Neural progenitor cell (in vitro differentiated cells): ENCODE data around the gene COL25A1. TPM values are rescaled to one million over a fixed set of nuclear protein-coding genes. Genes with fewer than 3 reads are reported as not detected.

Experiments
- DNase-seq: peaks from one replicate; pipeline ENCODE4 v3.0.0-alpha.2; 2016; ENCODE audit warnings: low spot score
- H2AFZ ChIP-seq: fragments of 200-600 bp; sonication (generic); replicated peaks from 2 replicates; pipeline ENCODE4 v1.6.1; 2016; ENCODE audit warnings: antibody characterized with exemption
- H3F3A ChIP-seq: fragments of 200-600 bp; sonication (generic); 2 replicates; pipeline ENCODE4 v1.6.1; 2016; ENCODE audit warnings: antibody characterized with exemption, low read depth
- H3K27ac ChIP-seq: fragments of 200-600 bp; sonication (generic); 2 replicates; pipeline ENCODE4 v1.5.1; 2016; ENCODE audit warnings: mild to moderate bottlenecking
- H3K27me3 ChIP-seq: fragments of 200-600 bp; sonication (generic); 2 replicates; pipeline ENCODE4 v1.6.1; 2016; ENCODE audit warnings: mild to moderate bottlenecking, moderate library complexity
- H3K36me3 ChIP-seq: fragments of 200-600 bp; sonication (generic); 2 replicates; pipeline ENCODE4 v1.5.1; 2016
- H3K4me1 ChIP-seq: fragments of 200-600 bp; sonication (generic); 2 replicates; pipeline ENCODE4 v1.6.1; 2016; ENCODE audit warnings: mixed run types
- H3K4me2 ChIP-seq: fragments of 200-600 bp; sonication (generic); 2 replicates; pipeline ENCODE4 v1.6.1; 2016
- H3K4me3 ChIP-seq: fragments of 200-600 bp; sonication (generic); 2 replicates; pipeline ENCODE4 v1.5.1; 2016
- H3K79me2 ChIP-seq: fragments of 200-600 bp; sonication (generic); 2 replicates; pipeline ENCODE4 v1.6.1; 2016; ENCODE audit warnings: low read depth
- H3K9ac ChIP-seq: fragments of 200-600 bp; sonication (generic); 2 replicates; pipeline ENCODE4 v1.6.1; 2016
- H3K9me3 ChIP-seq: fragments of 200-600 bp; sonication (generic); 2 replicates; pipeline ENCODE4 v1.5.1; 2016; ENCODE audit warnings: low read depth
- H4K20me1 ChIP-seq: fragments of 200-600 bp; sonication (generic); 2 replicates; pipeline ENCODE4 v1.6.1; 2016; ENCODE audit warnings: low read depth
- H3K27ac Mint-ChIP-seq: 3 replicates; pipeline ENCODE4 v1.8.0; 2021; ENCODE audit warnings: mixed read lengths
- H3K27me3 Mint-ChIP-seq: 2 replicates; pipeline ENCODE4 v1.8.0; 2022; ENCODE audit warnings: low read depth, mild to moderate bottlenecking, inconsistent platforms, moderate library complexity, mixed read lengths; ENCODE audit not compliant: insufficient read depth
- H3K36me3 Mint-ChIP-seq: 3 replicates; pipeline ENCODE4 v1.8.0; 2021; ENCODE audit warnings: mixed read lengths
- H3K4me1 Mint-ChIP-seq: 3 replicates; pipeline ENCODE4 v1.8.0; 2021; ENCODE audit warnings: mixed read lengths
- H3K4me3 Mint-ChIP-seq: 3 replicates; pipeline ENCODE4 v1.8.0; 2021; ENCODE audit warnings: mild to moderate bottlenecking, moderate library complexity, mixed read lengths
- H3K9me3 Mint-ChIP-seq: 3 replicates; pipeline ENCODE4 v1.8.0; 2020; ENCODE audit warnings: mixed read lengths
- CTCF ChIP-seq: fragments of 200-600 bp; sonication (generic); IDR thresholded peaks from 2 replicates; pipeline ENCODE4 v1.5.1; 2017; ENCODE audit warnings: antibody characterized with exemption, mild to moderate bottlenecking
- EZH2 ChIP-seq: fragments of 200-600 bp; sonication (generic); IDR thresholded peaks from 2 replicates; pipeline ENCODE4 v1.6.1; 2017; ENCODE audit warnings: antibody characterized with exemption, mild to moderate bottlenecking, moderate library complexity
- EZH2phosphoT487 ChIP-seq: fragments of 200-600 bp; sonication (generic); IDR thresholded peaks from 2 replicates; pipeline ENCODE4 v1.6.1; 2017; ENCODE audit warnings: antibody characterized with exemption
- total RNA-seq: library from RNA; depleted of rRNA; stranded (reverse); fragments of >200 nt; gene quantifications from 2 replicates; pipeline ENCODE4 v1.2.3, GENCODE V29; 2015; ENCODE audit warnings: low replicate concordance

Gene COL25A1
- total RNA-seq, 1 donor from 2014 or later, result 1.3 TPM

GRCh38 chr4:108906866-108907367 is 395.5 kb downstream of the COL25A1 start:
- Mint-ChIP-seq H3K9me3 (no peaks in the 10 kb centered on the region), H3K4me3 (no peak overlapping the region), H3K4me1 (peaks cover 18% of the 10 kb centered on the region), H3K36me3 (no peaks in the 10 kb centered on the region), H3K27ac (no peak overlapping the region), H3K27me3 (no peaks in the 10 kb centered on the region)
- Histone ChIP-seq H3K27ac (no peak overlapping the region), H3K79me2 (no peaks in the 10 kb centered on the region), H3K9ac (no peak overlapping the region), H3K4me3 (no peak overlapping the region), H4K20me1 (no peaks in the 10 kb centered on the region), H3F3A (peaks cover 2% of the 10 kb centered on the region), H3K36me3 (no peaks in the 10 kb centered on the region), H3K4me1 (peaks cover 7% of the 10 kb centered on the region), H2AFZ (no peak overlapping the region), H3K9me3 (no peaks in the 10 kb centered on the region), H3K4me2 (no peak overlapping the region), H3K27me3 (no peaks in the 10 kb centered on the region)
- DNase-seq, result no peak
- TF ChIP-seq EZH2phosphoT487, result no peak
- no peak for TF ChIP-seq CTCF
- TF ChIP-seq EZH2, result no peak

- H3K36me3 Mint-ChIP-seq, result no peaks in the 10 kb centered on the region
- H3K4me1 ChIP-seq, result peaks cover 12% of the 10 kb centered on the region
- H3F3A ChIP-seq, result peaks cover 2% of the 10 kb centered on the region
- H3K79me2 ChIP-seq, result no peaks in the 10 kb centered on the region
- no peaks in the 10 kb centered on the region for H3K36me3 ChIP-seq
- H3K27me3 ChIP-seq, result no peaks in the 10 kb centered on the region
- peak; percentile 24 for DNase-seq
- no peaks in the 10 kb centered on the region for H3K9me3 Mint-ChIP-seq
- no peak overlapping the region for H3K4me2 ChIP-seq
- no peak for TF ChIP-seq EZH2phosphoT487
- TF ChIP-seq EZH2, result no peak
- no peak for TF ChIP-seq CTCF
- H3K27ac ChIP-seq, result no peak overlapping the region
- no peaks in the 10 kb centered on the region for H4K20me1 ChIP-seq
- H3K4me3 ChIP-seq, result no peak overlapping the region
- no peaks in the 10 kb centered on the region for H3K27me3 Mint-ChIP-seq
- no peak overlapping the region for H3K9ac ChIP-seq
- H3K4me1 Mint-ChIP-seq, result peaks cover 27% of the 10 kb centered on the region
- H3K4me3 Mint-ChIP-seq, result no peak overlapping the region
- no peaks in the 10 kb centered on the region for H3K9me3 ChIP-seq
- H3K27ac Mint-ChIP-seq, result no peak overlapping the region
- no peak overlapping the region for H2AFZ ChIP-seq
These were observed 396.5 kb downstream of the COL25A1 start for GRCh38 chr4:108906006-108906405.

GRCh38 chr4:108903464-108904221 is 398.8 kb downstream of the COL25A1 start:
- Mint-ChIP-seq H3K4me1 (peaks cover 50% of the 10 kb centered on the region), H3K9me3 (no peaks in the 10 kb centered on the region), H3K27ac (no peak overlapping the region), H3K27me3 (no peaks in the 10 kb centered on the region), H3K36me3 (no peaks in the 10 kb centered on the region), H3K4me3 (no peak overlapping the region)
- Histone ChIP-seq H3K36me3 (no peaks in the 10 kb centered on the region), H3K4me1 (peaks cover 21% of the 10 kb centered on the region), H3K4me3 (no peak overlapping the region), H3F3A (peaks cover 2% of the 10 kb centered on the region), H3K9me3 (no peaks in the 10 kb centered on the region), H3K27ac (no peak overlapping the region), H3K9ac (no peak overlapping the region), H3K4me2 (no peak overlapping the region), H2AFZ (no peak overlapping the region), H3K79me2 (no peaks in the 10 kb centered on the region), H3K27me3 (no peaks in the 10 kb centered on the region), H4K20me1 (no peaks in the 10 kb centered on the region)
- TF ChIP-seq CTCF, result no peak
- no peak for TF ChIP-seq EZH2
- TF ChIP-seq EZH2phosphoT487, result no peak
- no peak for DNase-seq
